BJ (cell line): ENCODE results near the gene TNS3. TPM values are rescaled to one million over a fixed set of nuclear protein-coding genes. Genes with fewer than 3 reads are reported as not detected.

Source experiments
- CTCF ChIA-PET: fragments of 350-600 bp; formaldehyde crosslinking; extraction: SDS; loops from one replicate; lab custom pipeline; 2021; ENCODE audit warnings: antibody characterized with exemption, inconsistent platforms; lab: Yijun Ruan, JAX
- POLR2A ChIA-PET: fragments of 300-600 bp; sonication (Branson Sonifier 250); formaldehyde crosslinking; extraction: SDS; loops from one replicate; lab custom pipeline; 2021; ENCODE audit warnings: antibody characterized with exemption; lab: Charles Lee
- DNase-seq: peaks from one replicate; pipeline ENCODE4 v3.0.0-alpha.2; 2011; ENCODE audit warnings: low read depth
- H3K27me3 ChIP-seq: 2 replicates; pipeline ENCODE4 v1.6.0; 2011; ENCODE audit warnings: low read length; ENCODE audit not compliant: control insufficient read depth, insufficient read depth
- H3K36me3 ChIP-seq: 2 replicates; pipeline ENCODE4 v1.5.1; 2011; ENCODE audit warnings: low read length; ENCODE audit not compliant: control insufficient read depth, insufficient read depth
- H3K4me3 ChIP-seq: 2 replicates; pipeline ENCODE4 v1.5.1; 2011; ENCODE audit warnings: low read depth, mild to moderate bottlenecking, control low read depth, low read length
- polyA plus RNA-seq: library from polyadenylated mRNA; depleted of rRNA; stranded (reverse); fragments of >200 nt; gene quantifications from 2 replicates; pipeline ENCODE4 v1.2.3, GENCODE V29; 2011
- TF ChIP-seq, protein P1 (sequence below): IDR thresholded peaks from 2 replicates; pipeline ENCODE4 v1.5.1; 2011; ENCODE audit warnings: low read depth, mild to moderate bottlenecking, control low read depth, inconsistent platforms, low read length, moderate library complexity; ENCODE audit not compliant: insufficient read depth

TNS3 gene
- polyA plus RNA-seq, 1 experiment: 126 TPM

GRCh38 chr7:47347816-47348385, 234.0 kb downstream of the TNS3 start:
- POLR2A ChIA-PET: no interaction called here
- no peaks in the 10 kb centered on the region for H3K27me3 ChIP-seq
- H3K4me3 ChIP-seq: no peak overlapping the region
- DNase-seq: no peak
- CTCF ChIA-PET: interaction anchor here (0.5 to 0.8 kb wide), 2 partner anchors 94 to 657 kb away, joined by 4 read pairs; no protein-coding TSS in a partner anchor
- TF ChIP-seq, protein P1, sequence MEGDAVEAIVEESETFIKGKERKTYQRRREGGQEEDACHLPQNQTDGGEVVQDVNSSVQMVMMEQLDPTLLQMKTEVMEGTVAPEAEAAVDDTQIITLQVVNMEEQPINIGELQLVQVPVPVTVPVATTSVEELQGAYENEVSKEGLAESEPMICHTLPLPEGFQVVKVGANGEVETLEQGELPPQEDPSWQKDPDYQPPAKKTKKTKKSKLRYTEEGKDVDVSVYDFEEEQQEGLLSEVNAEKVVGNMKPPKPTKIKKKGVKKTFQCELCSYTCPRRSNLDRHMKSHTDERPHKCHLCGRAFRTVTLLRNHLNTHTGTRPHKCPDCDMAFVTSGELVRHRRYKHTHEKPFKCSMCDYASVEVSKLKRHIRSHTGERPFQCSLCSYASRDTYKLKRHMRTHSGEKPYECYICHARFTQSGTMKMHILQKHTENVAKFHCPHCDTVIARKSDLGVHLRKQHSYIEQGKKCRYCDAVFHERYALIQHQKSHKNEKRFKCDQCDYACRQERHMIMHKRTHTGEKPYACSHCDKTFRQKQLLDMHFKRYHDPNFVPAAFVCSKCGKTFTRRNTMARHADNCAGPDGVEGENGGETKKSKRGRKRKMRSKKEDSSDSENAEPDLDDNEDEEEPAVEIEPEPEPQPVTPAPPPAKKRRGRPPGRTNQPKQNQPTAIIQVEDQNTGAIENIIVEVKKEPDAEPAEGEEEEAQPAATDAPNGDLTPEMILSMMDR: no peak
- peaks cover 48% of the 10 kb centered on the region for H3K36me3 ChIP-seq

- ChIA-PET CTCF (interaction anchor here (0.8 kb wide), 1 partner anchor 93 kb away, joined by 4 read pairs; no protein-coding TSS in a partner anchor), POLR2A (no interaction called here)
- Histone ChIP-seq H3K27me3 (no peaks in the 10 kb centered on the region), H3K4me3 (no peak overlapping the region), H3K36me3 (peaks cover 48% of the 10 kb centered on the region)
- TF ChIP-seq, protein P1: no peak
- no peak for DNase-seq
Measured at GRCh38 chr7:47347346-47347745, 234.6 kb downstream of the TNS3 start.

- Histone ChIP-seq H3K27me3 (no peaks in the 10 kb centered on the region), H3K36me3 (peaks cover 45% of the 10 kb centered on the region), H3K4me3 (no peak overlapping the region)
- CTCF ChIA-PET: interaction anchor here (0.5 kb wide), 1 partner anchor 488 kb away, joined by 3 read pairs; no protein-coding TSS in a partner anchor
- DNase-seq: no peak
- POLR2A ChIA-PET: no interaction called here
- TF ChIP-seq, protein P1: no peak
Measured at GRCh38 chr7:47346377-47346914, 235.5 kb downstream of the TNS3 start.

DNA sequence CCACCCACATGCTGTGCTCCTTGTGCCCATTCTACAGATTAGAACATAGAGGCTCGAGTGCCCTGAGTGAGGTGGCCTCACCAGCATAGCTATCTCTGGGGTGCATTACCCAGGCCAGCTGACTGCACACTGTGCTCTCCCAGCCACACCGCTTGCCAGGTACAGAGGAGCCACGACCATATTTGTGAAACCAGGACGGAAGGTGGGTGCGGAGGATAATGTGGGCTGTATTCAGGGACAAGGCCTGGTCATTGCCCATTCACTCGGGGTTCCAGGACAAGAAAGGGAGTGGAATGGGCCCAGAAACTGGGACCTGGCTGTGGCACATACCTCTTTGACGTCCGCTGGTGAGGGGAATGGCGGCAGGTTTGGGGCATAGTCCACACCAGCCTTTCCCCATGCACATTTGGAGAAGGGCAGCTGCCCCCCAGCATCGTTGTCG, 236.0 kb downstream of the TNS3 start:
- TF ChIP-seq, protein P1: no peak
- peaks cover 45% of the 10 kb centered on the region for H3K36me3 ChIP-seq
- ChIA-PET CTCF (no interaction called here), POLR2A (no interaction called here)
- no peak for DNase-seq
- no peaks in the 10 kb centered on the region for H3K27me3 ChIP-seq
- H3K4me3 ChIP-seq: no peak overlapping the region

DNA sequence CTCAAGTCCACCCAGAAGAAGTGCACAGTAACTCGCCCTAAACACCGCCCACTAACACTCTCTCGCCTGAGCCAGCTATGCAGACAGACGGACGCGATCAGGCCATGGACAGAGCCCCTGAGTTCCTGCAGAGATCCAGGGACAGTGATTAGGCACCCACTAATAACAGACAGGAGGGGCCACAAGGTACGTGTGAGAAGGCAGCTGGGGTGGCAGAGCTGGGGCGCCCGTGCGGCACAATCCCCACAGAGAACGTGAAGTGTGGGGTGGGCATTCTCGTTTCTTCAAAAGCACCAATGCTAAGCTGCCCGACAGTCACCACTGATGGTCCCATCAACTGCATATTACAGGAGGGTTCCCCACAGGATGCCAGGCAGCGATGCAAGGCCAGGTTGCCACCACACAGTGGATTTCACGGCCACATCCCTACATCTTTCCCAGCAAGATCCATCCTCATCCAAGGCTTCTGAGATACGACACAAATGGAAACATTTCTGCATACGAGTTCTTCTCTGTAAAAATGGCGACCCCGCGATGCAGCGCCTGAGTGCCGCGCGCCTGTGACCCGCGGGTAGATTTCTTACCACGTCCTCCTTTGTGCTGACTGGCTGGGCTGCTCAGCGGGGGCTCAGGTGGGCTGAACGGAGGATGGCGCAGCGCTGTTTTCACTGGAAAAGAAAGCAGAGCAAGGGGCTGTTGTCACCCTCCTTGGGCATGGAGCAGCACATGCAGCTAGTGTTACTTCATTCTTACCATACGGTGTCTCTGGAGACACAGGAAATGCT, 237.5 kb downstream of the TNS3 start:
- no peaks in the 10 kb centered on the region for H3K27me3 ChIP-seq
- CTCF ChIA-PET: no interaction called here
- no peak overlapping the region for H3K4me3 ChIP-seq
- peaks cover 43% of the 10 kb centered on the region for H3K36me3 ChIP-seq
- TF ChIP-seq, protein P1: no peak
- POLR2A ChIA-PET: no interaction called here
- no peak for DNase-seq
